ENCODE results near the gene WFDC1. TPM values are rescaled to one million over a fixed set of nuclear protein-coding genes. Genes with fewer than 3 reads are reported as not detected.

The WFDC1 gene
- total and polyA plus RNA-seq, 2 donors (not counting 3 experiments of a cell fraction or from before 2014, with no cell fraction given), result not detected

DNA sequence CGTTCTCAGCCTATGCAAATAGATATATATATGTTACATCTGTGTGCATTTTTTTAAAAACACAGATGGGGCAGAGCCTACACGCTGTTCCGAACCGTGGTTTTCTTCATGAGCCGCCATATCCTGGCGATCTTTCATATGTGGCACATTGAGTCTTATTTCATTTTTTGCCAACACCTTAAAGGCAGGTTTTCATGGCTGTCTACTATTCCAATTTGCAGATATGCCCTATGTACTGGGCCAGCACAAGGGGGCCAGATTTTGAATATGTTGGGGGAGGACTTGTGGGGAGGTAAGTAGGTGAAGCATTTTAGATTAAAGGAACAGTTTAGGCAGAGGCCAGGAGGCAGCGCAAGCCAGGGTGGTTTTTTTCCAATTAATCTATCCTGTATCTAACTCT is 16.0 kb downstream of the WFDC1 start:
- H3K9me1 ChIP-seq (replicated peaks; ENCODE audit: control insufficient read depth, extremely low read depth, insufficient read depth, low read length), result no peaks in the 10 kb centered on the region
- no peaks in the 10 kb centered on the region for H3K79me2 ChIP-seq (ENCODE audit: control insufficient read depth, insufficient read depth, low read length)
- FAIRE-seq (no peak), DNase-seq (ENCODE audit: low read depth, low spot score) (no peak)
- H2AFZ ChIP-seq (ENCODE audit: low read depth, low read length), result no peak overlapping the region
- H3K9ac ChIP-seq (replicated peaks; ENCODE audit: extremely low read depth, insufficient read depth, low read length), result no peak overlapping the region
- H3K9me3 ChIP-seq (replicated peaks; ENCODE audit: control insufficient read depth, insufficient read depth, low read length), result no peaks in the 10 kb centered on the region
- no peaks in the 10 kb centered on the region for H3K4me1 ChIP-seq (ENCODE audit: control insufficient read depth, extremely low read depth, insufficient read depth, low read length)
- BruUV-seq (replicated peaks), result no TSS peak
- TF ChIP-seq POLR2A (IDR thresholded peaks at IDR 0.05; ENCODE audit: low read depth, low read length) (no peak), GATA2 (IDR thresholded peaks at IDR 0.05; ENCODE audit: insufficient read depth, insufficient read length, low read depth, low read length) (no peak), JUN (IDR thresholded peaks at IDR 0.05; ENCODE audit: borderline replicate concordance, insufficient read depth, insufficient read length, low read depth) (no peak), EZH2 (IDR thresholded peaks at IDR 0.05; ENCODE audit: borderline replicate concordance, low read depth, low read length, severe bottlenecking) (no peak), FOS (IDR thresholded peaks at IDR 0.05; ENCODE audit: borderline replicate concordance, insufficient read depth, low read length) (no peak)
- TF ChIP-seq, protein P1, sequence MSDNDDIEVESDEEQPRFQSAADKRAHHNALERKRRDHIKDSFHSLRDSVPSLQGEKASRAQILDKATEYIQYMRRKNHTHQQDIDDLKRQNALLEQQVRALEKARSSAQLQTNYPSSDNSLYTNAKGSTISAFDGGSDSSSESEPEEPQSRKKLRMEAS (IDR thresholded peaks at IDR 0.05; ENCODE audit: insufficient read depth, insufficient read length), result no peak
- H4K20me1 ChIP-seq (replicated peaks; ENCODE audit: control insufficient read depth, extremely low read depth, insufficient read depth, low read length), result no peaks in the 10 kb centered on the region
- dilution Hi-C loops (cut with MboI; ENCODE audit: extremely low pct_ligation_motif_present, low sequenced_read_pairs), result no loop called here
- no peak overlapping the region for H3K27ac ChIP-seq (ENCODE audit: insufficient read depth, low read depth, low read length)
- H3K27me3 ChIP-seq (ENCODE audit: control insufficient read depth in 2 of 2, insufficient read depth in 2 of 2, low read length in 2 of 2), result peaks cover 9 to 16% of the 10 kb centered on the region in 2 experiments
- CTCF ChIA-PET, result interaction anchor here (0.8 kb wide), 1 partner anchor 34 kb away, joined by 3 read pairs; no protein-coding TSS in a partner anchor
- intact Hi-C loops (cut with micrococcal nuclease), result no loop called here
- no peaks in the 10 kb centered on the region for H3K36me3 ChIP-seq (ENCODE audit: control insufficient read depth in 2 of 2, extremely low read depth in 1 of 2, insufficient read depth in 2 of 2, low read length in 2 of 2)
- H3K4me2 ChIP-seq (ENCODE audit: insufficient read depth, low read length), result no peak overlapping the region
- no peak overlapping the region for H3K4me3 ChIP-seq (replicated peaks in 1 of 3; ENCODE audit: insufficient read depth in 1 of 3, low read depth in 1 of 3, low read length in 3 of 3)
- POLR2A ChIA-PET, result no interaction called here

DNA sequence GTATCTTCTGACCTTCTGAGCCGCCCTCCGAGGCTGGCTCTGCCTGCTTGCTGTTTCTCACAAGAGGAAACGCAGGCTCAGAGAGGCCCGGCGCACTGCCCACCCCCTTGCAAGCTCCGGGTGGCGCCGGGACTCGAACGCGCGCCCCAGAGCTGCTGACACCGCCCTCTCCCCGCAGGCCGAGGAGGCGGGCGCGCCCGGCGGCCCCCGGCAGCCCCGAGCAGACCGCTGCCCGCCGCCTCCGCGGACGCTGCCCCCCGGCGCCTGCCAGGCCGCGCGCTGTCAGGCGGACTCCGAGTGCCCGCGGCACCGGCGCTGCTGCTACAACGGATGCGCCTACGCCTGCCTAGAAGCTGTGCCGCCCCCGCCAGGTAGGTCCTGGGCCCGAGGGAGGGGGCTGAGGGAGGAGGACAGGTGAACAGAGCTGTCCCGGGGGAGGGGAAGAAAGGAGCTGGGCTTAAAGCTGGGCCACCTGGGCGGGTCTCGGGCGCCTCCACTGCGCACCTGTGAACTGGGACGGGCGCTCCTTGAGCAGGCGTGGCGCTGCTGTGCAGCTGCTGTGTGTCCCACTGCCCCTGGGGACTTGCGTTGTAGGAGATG is 18.2 kb downstream of the WFDC1 start:
- DNase-seq (ENCODE audit: low read depth, low spot score) (no peak), FAIRE-seq (no peak)
- TF ChIP-seq, protein P2, sequence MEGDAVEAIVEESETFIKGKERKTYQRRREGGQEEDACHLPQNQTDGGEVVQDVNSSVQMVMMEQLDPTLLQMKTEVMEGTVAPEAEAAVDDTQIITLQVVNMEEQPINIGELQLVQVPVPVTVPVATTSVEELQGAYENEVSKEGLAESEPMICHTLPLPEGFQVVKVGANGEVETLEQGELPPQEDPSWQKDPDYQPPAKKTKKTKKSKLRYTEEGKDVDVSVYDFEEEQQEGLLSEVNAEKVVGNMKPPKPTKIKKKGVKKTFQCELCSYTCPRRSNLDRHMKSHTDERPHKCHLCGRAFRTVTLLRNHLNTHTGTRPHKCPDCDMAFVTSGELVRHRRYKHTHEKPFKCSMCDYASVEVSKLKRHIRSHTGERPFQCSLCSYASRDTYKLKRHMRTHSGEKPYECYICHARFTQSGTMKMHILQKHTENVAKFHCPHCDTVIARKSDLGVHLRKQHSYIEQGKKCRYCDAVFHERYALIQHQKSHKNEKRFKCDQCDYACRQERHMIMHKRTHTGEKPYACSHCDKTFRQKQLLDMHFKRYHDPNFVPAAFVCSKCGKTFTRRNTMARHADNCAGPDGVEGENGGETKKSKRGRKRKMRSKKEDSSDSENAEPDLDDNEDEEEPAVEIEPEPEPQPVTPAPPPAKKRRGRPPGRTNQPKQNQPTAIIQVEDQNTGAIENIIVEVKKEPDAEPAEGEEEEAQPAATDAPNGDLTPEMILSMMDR (IDR thresholded peaks at IDR 0.05; ENCODE audit: extremely low read depth in 1 of 2, insufficient read depth in 1 of 2, low read depth in 1 of 2, low read length in 2 of 2), result no peak
- TF ChIP-seq MYC (IDR thresholded peaks at IDR 0.05; ENCODE audit: low read depth, low read length), result no peak
- TF ChIP-seq GATA2 (IDR thresholded peaks at IDR 0.05; ENCODE audit: insufficient read depth, insufficient read length, low read depth, low read length), result no peak
- TF ChIP-seq, protein P1 (IDR thresholded peaks at IDR 0.05; ENCODE audit: insufficient read depth, insufficient read length), result no peak
- TF ChIP-seq FOS (IDR thresholded peaks at IDR 0.05; ENCODE audit: borderline replicate concordance, insufficient read depth, low read length), result no peak
- TF ChIP-seq JUN (IDR thresholded peaks at IDR 0.05; ENCODE audit: borderline replicate concordance, insufficient read depth, insufficient read length, low read depth), result no peak
- TF ChIP-seq POLR2AphosphoS5 (IDR thresholded peaks at IDR 0.05; ENCODE audit: insufficient read depth, low read depth, low read length), result no peak
- TF ChIP-seq EZH2 (IDR thresholded peaks at IDR 0.05; ENCODE audit: borderline replicate concordance, low read depth, low read length, severe bottlenecking), result no peak
- TF ChIP-seq POLR2A (IDR thresholded peaks at IDR 0.05; ENCODE audit: low read depth, low read length), result no peak
- Histone ChIP-seq H3K27ac (ENCODE audit: insufficient read depth, low read depth, low read length) (no peak overlapping the region), H3K4me1 (ENCODE audit: control insufficient read depth, extremely low read depth, insufficient read depth, low read length) (no peaks in the 10 kb centered on the region), H3K79me2 (ENCODE audit: control insufficient read depth, insufficient read depth, low read length) (no peaks in the 10 kb centered on the region), H3K4me2 (ENCODE audit: insufficient read depth, low read length) (no peak overlapping the region), H3K36me3 (ENCODE audit: control insufficient read depth in 2 of 2, extremely low read depth in 1 of 2, insufficient read depth in 2 of 2, low read length in 2 of 2) (no peaks in the 10 kb centered on the region), H3K9ac (replicated peaks; ENCODE audit: extremely low read depth, insufficient read depth, low read length) (no peak overlapping the region), H3K9me1 (replicated peaks; ENCODE audit: control insufficient read depth, extremely low read depth, insufficient read depth, low read length) (no peaks in the 10 kb centered on the region), H3K27me3 (ENCODE audit: control insufficient read depth in 2 of 2, insufficient read depth in 2 of 2, low read length in 2 of 2) (peaks cover 9 to 16% of the 10 kb centered on the region in 2 experiments), H2AFZ (ENCODE audit: low read depth, low read length) (no peak overlapping the region), H4K20me1 (replicated peaks; ENCODE audit: control insufficient read depth, extremely low read depth, insufficient read depth, low read length) (no peaks in the 10 kb centered on the region), H3K4me3 (replicated peaks in 1 of 3; ENCODE audit: insufficient read depth in 1 of 3, low read depth in 1 of 3, low read length in 3 of 3) (no peak overlapping the region), H3K9me3 (replicated peaks; ENCODE audit: control insufficient read depth, insufficient read depth, low read length) (no peaks in the 10 kb centered on the region)
- intact Hi-C loops (cut with micrococcal nuclease), result no loop called here
- dilution Hi-C loops (cut with MboI; ENCODE audit: extremely low pct_ligation_motif_present, low sequenced_read_pairs), result no loop called here
- POLR2A ChIA-PET, result no interaction called here
- no TSS peak for BruUV-seq (replicated peaks)
- CTCF ChIA-PET, result interaction anchor here (3.3 kb wide), 1 partner anchor 36 kb away, joined by 17 read pairs; no protein-coding TSS in a partner anchor
